Heart right ventricle (tissue), 16 donors: Measurements from ENCODE around the gene ALOX5AP. TPM values are rescaled to one million over a fixed set of nuclear protein-coding genes. Genes with fewer than 3 reads are reported as not detected.

ENCODE experiments used
- ATAC-seq, 8 donors: fragments of 200-7000 bp; cut with Tn5 transposase; one replicate each; pipeline ENCODE4 v1.9.1; 2020; ENCODE audit warnings: mild to moderate bottlenecking in 8 of 8, moderate library complexity in 8 of 8, moderate number of reproducible peaks in 1 of 8
- DNase-seq, 2 donors: peaks; one replicate each; pipeline ENCODE4 v3.0.0-alpha.2; 2020
- H3K27ac ChIP-seq, 10 donors: fragments of 200-600 bp; sonication (generic) in 2 of 10; one replicate each; pipeline versions ENCODE4 v1.5.0 to v1.8.0; 2020 to 2022; ENCODE audit warnings: mild to moderate bottlenecking in 3 of 10
- H3K27me3 ChIP-seq, 7 donors: fragments of 200-600 bp; one replicate each; pipeline ENCODE4 v1.8.0; 2021 to 2022; ENCODE audit warnings: mild to moderate bottlenecking in 2 of 7
- H3K36me3 ChIP-seq, 9 donors: fragments of 200-600 bp; sonication (generic) in 1 of 9; one replicate each; pipeline versions ENCODE4 v1.5.0 to v1.8.0; 2020 to 2022; ENCODE audit warnings: mild to moderate bottlenecking in 2 of 9
- H3K4me1 ChIP-seq, 9 donors: fragments of 200-600 bp; sonication (generic) in 1 of 9; one replicate each; pipeline versions ENCODE4 v1.5.0 to v1.8.0; 2020 to 2022; ENCODE audit warnings: mild to moderate bottlenecking in 4 of 9
- H3K4me3 ChIP-seq, 10 donors: fragments of 200-600 bp; sonication (generic) in 2 of 10; one replicate each; pipeline versions ENCODE4 v1.5.0 to v1.8.0; 2020 to 2022; ENCODE audit warnings: mild to moderate bottlenecking in 7 of 10, moderate library complexity in 2 of 10
- H3K9me3 ChIP-seq, 11 donors: fragments of 200-600 bp in 10 of 11; sonication (generic) in 2 of 11; one replicate each; pipeline versions ENCODE4 v1.5.0 to v1.8.0; 2013 to 2022; ENCODE audit warnings: mild to moderate bottlenecking in 2 of 11, control low read depth in 1 of 11, moderate library complexity in 1 of 11
- CTCF ChIP-seq, 9 donors: fragments of 200-600 bp; sonication (generic) in 2 of 9; IDR thresholded peaks; one replicate each; pipeline versions ENCODE4 v1.5.0 to v1.8.0; 2021 to 2022; ENCODE audit warnings: antibody characterized with exemption in 9 of 9, mild to moderate bottlenecking in 5 of 9, moderate library complexity in 1 of 9
- WGBS, 2 donors: extraction: QIAGEN DNeasy Blood & Tissue Kit; methylation state at CpG; one replicate each; pipeline ENCODE4 v1.1.7; 2013; ENCODE audit warnings: inconsistent platforms in 1 of 2; 5-methylcytosine and 5-hydroxymethylcytosine counted together
- intact Hi-C, 10 donors: fragments of 100-400 bp; cut with DNase I; formaldehyde crosslinking; loops; one replicate each; pipeline versions ENCODE4 v1.11.1 to v1.14.2; 2022
- polyA plus RNA-seq, 2 donors: library from polyadenylated mRNA; stranded (reverse); fragments of 200-250 nt; gene quantifications; one replicate each; pipeline ENCODE4 v1.2.3, GENCODE V29; 2013
- total RNA-seq, 10 donors: library from RNA; stranded (reverse); fragmentation: NEBNext Ultra II Directional in 3 of 10; extraction: Animal tissue kit (Norgen Biotek cat#: 25700) in 3 of 10; gene quantifications; one replicate each; pipeline versions ENCODE4 v1.2.1 to v1.2.4, GENCODE V29; 2021 to 2023
- donor health status: Arrhythmogenic right ventricular cardiomyopathy.
- donor health status: ischemic (EF 13 %, LVEDD 7.1; RV severe dilation, severe dysfunction).
- donor health status: healthy with polysubstance abuse.
- donor health status: DM: no; HTN: yes; CAD: no.
- donor health status: DM: no; HTN: no; CAD: no.
- donor health status: ischemic (EF 25% LVEDD 6.9; RV normal size, moderate dysfunction).
- donor health status: ischemic (EF 25% LVEDD 5.7; RV mildly dilated, moderate dysfunction).
- donor health status: healthy.
- donor health status: DM: yes; HTN: yes; CAD: no.
- donor health status: Ischemic cardiomyopathy.
- donor health status: ischemic (EF 35%, LVEDD 5.7; RV mildly dilated, moderate dysfunction).
- donor health status: nonischemic (EF 11% LVEDD 7.7; RV severe dilation, severe dysfunction).
- donor health status: DM: yes; HTN: yes; CAD: no.
- donor health status: PGD.
- donor health status: ischemic (EF 29% LVEDD 5.4; RV normal size, mild dysfunction).
- donor health status: nonischemic (EF 23%, LVEDD 6.1; RV moderate dilation, normal function).

Gene ALOX5AP
- total and polyA plus RNA-seq, 12 donors, result 0.95 to 19.5 (median 4.6) TPM

GRCh38 chr13:30770929-30771328 lies 35.6 kb downstream of the ALOX5AP start:
- intact Hi-C loops, result no loop called here
- H3K4me1 ChIP-seq, result no peaks in the 10 kb centered on the region
- H3K27ac ChIP-seq, result no peak overlapping the region
- no peak for ATAC-seq
- peaks cover 0 to 6% (median 0%) of the 10 kb centered on the region in 11 donors for H3K9me3 ChIP-seq
- H3K4me3 ChIP-seq, result no peak overlapping the region
- DNase-seq, result no peak
- no peaks in the 10 kb centered on the region for H3K27me3 ChIP-seq
- 80 to 91% methylated on average over 4 of the region's 4 CpGs for WGBS, 2 donors
- no peak for TF ChIP-seq CTCF (IDR thresholded peaks at IDR 0.05)
- H3K36me3 ChIP-seq, result no peaks in the 10 kb centered on the region

GRCh38 chr13:30773561-30773960 lies 38.2 kb downstream of the ALOX5AP start:
- no peaks in the 10 kb centered on the region for H3K36me3 ChIP-seq
- H3K27me3 ChIP-seq, result no peaks in the 10 kb centered on the region
- H3K27ac ChIP-seq, result no peak overlapping the region
- no peak for ATAC-seq
- DNase-seq, result no peak
- intact Hi-C loops, result no loop called here
- peaks cover 0 to 6% (median 0%) of the 10 kb centered on the region in 11 donors for H3K9me3 ChIP-seq
- H3K4me1 ChIP-seq, result no peaks in the 10 kb centered on the region
- TF ChIP-seq CTCF (IDR thresholded peaks at IDR 0.05), result no peak
- H3K4me3 ChIP-seq, result no peak overlapping the region

GRCh38 chr13:30774214-30774730 lies 38.9 kb downstream of the ALOX5AP start:
- intact Hi-C loops, result no loop called here
- WGBS, 2 donors, result 92 to 95% methylated on average over 8 of the region's 8 CpGs
- no peak overlapping the region for H3K27ac ChIP-seq

GRCh38 chr13:30776661-30777060 lies 41.3 kb downstream of the ALOX5AP start:
- H3K4me1 ChIP-seq, result peaks cover 0 to 5% (median 0%) of the 10 kb centered on the region in 9 donors
- H3K36me3 ChIP-seq, result no peaks in the 10 kb centered on the region
- WGBS, 2 donors, result 75 to 89% methylated on average over 2 of the region's 2 CpGs
- peaks cover 0 to 4% (median 0%) of the 10 kb centered on the region in 11 donors for H3K9me3 ChIP-seq
- no peak for TF ChIP-seq CTCF (IDR thresholded peaks at IDR 0.05)
- H3K27ac ChIP-seq, result no peak overlapping the region
- no peak for ATAC-seq
- intact Hi-C loops, result no loop called here
- no peak overlapping the region for H3K4me3 ChIP-seq
- DNase-seq, result no peak
- H3K27me3 ChIP-seq, result no peaks in the 10 kb centered on the region

More at GRCh38 chr13:30774214-30774730, 38.9 kb downstream of the ALOX5AP start:
- Histone ChIP-seq H3K27me3 (no peaks in the 10 kb centered on the region), H3K4me3 (no peak overlapping the region), H3K36me3 (no peaks in the 10 kb centered on the region), H3K4me1 (no peaks in the 10 kb centered on the region), H3K9me3 (peaks cover 0 to 6% (median 0%) of the 10 kb centered on the region in 11 donors)
- no peak for ATAC-seq
- TF ChIP-seq CTCF (IDR thresholded peaks at IDR 0.05), result no peak
- no peak for DNase-seq
